ENCODE measurements around the gene KCNQ5. TPM values are rescaled to one million over a fixed set of nuclear protein-coding genes. Genes with fewer than 3 reads are reported as not detected.

KCNQ5 gene
- total RNA-seq, 1 experiment from 2014 or later, result 0.07 TPM

- H3K27ac Mint-ChIP-seq, result no peak overlapping the region
- Histone ChIP-seq H3K4ac (ENCODE audit: low read depth, low read length) (no peak overlapping the region), H3K23ac (ENCODE audit: insufficient read length, low read depth, low read length) (no peak overlapping the region), H2BK15ac (ENCODE audit: low read depth, low read length) (no peak overlapping the region), H2BK120ac (ENCODE audit: low read depth, low read length, poor library complexity, severe bottlenecking) (no peak overlapping the region), H3K23me2 (ENCODE audit: insufficient read length, low read depth, low read length, poor library complexity, severe bottlenecking) (no peaks in the 10 kb centered on the region), H2AK5ac (ENCODE audit: insufficient read length, low read length) (no peak overlapping the region), H4K20me1 (ENCODE audit: control insufficient read depth, insufficient read depth, insufficient read length) (no peaks in the 10 kb centered on the region), H3K18ac (ENCODE audit: insufficient read length, low read depth, low read length) (no peak overlapping the region), H3K9me3 (ENCODE audit: control insufficient read depth, low read depth, low read length) (no peaks in the 10 kb centered on the region), H3T11ph (ENCODE audit: low read length) (no peak overlapping the region), H2BK5ac (ENCODE audit: insufficient read length, low read length) (no peak overlapping the region), H2BK12ac (ENCODE audit: insufficient read length, low read depth, low read length) (no peak overlapping the region), H3K14ac (ENCODE audit: insufficient read depth, low read length) (no peak overlapping the region), H2AFZ (ENCODE audit: low read length) (no peak overlapping the region), H4K5ac (ENCODE audit: insufficient read length, low read depth, low read length) (no peak overlapping the region), H4K8ac (replicated peaks; ENCODE audit: insufficient read length, low read depth, low read length) (no peak overlapping the region), H4K91ac (ENCODE audit: insufficient read length, low read depth, low read length) (no peak overlapping the region), H3K4me1 (ENCODE audit: insufficient read depth, low read length) (no peaks in the 10 kb centered on the region), H2BK20ac (ENCODE audit: low read depth, low read length, poor library complexity, severe bottlenecking) (no peak overlapping the region), H3K9ac (ENCODE audit: extremely low read depth, insufficient read length, low read length) (no peak overlapping the region), H3K79me1 (ENCODE audit: insufficient read depth, low read depth, low read length, poor library complexity, severe bottlenecking) (no peaks in the 10 kb centered on the region), H3K4me2 (ENCODE audit: insufficient read depth, insufficient read length, low read length) (no peak overlapping the region), H3K79me2 (ENCODE audit: insufficient read depth, low read length) (no peaks in the 10 kb centered on the region), H3K56ac (ENCODE audit: insufficient read length, low read depth, low read length) (no peak overlapping the region), H3K27ac (ENCODE audit: insufficient read length, low read depth, low read length) (no peak overlapping the region), H3K27me3 (ENCODE audit: insufficient read depth, low read length) (no peaks in the 10 kb centered on the region)
- peaks cover 10% of the 10 kb centered on the region in 2 experiments for H3K4me1 Mint-ChIP-seq
- no peak overlapping the region for H3K4me3 Mint-ChIP-seq
- H3K27me3 Mint-ChIP-seq (ENCODE audit: low read depth), result no peaks in the 10 kb centered on the region
- WGBS (ENCODE audit: extremely low coverage, insufficient read length, low lambda C conversion rate), result no CpG with 5 or more reads among the region's 4 CpGs
- TF ChIP-seq CTCF (conservative IDR thresholded peaks at IDR 0.05), result no peak
- no peak for DNase-seq
- no peaks in the 10 kb centered on the region for H3K36me3 Mint-ChIP-seq (ENCODE audit: insufficient read depth in 1 of 3, low read depth in 3 of 3)
- H3K9me3 Mint-ChIP-seq, result no peaks in the 10 kb centered on the region
Observed at GRCh38 chr6:72933233-72933632, 311.4 kb downstream of the KCNQ5 start.

All from H9 (cell line).